Measurements from ENCODE around the gene NXT1. TPM values are rescaled to one million over a fixed set of nuclear protein-coding genes. Genes with fewer than 3 reads are reported as not detected.

The NXT1 gene
- total and polyA plus RNA-seq, 4 donors: 11.9 to 18.7 (median 14.0) TPM

- no peak overlapping the region for H3K27ac ChIP-seq (ENCODE audit: low read depth in 1 of 2, low read length in 2 of 2)
- H3K4me1 ChIP-seq (ENCODE audit: control insufficient read depth in 1 of 2, insufficient read depth in 2 of 2, low read length in 2 of 2): no peaks in the 10 kb centered on the region
- ATAC-seq (ENCODE audit: low FRiP score): no peak
- no peaks in the 10 kb centered on the region for H3K9me3 ChIP-seq (ENCODE audit: control insufficient read depth, low read length)
- no peaks in the 10 kb centered on the region for H3K27me3 ChIP-seq (ENCODE audit: control insufficient read depth in 1 of 2, insufficient read depth in 2 of 2, low read length in 1 of 2)
- no peaks in the 10 kb centered on the region for H3K36me3 ChIP-seq (ENCODE audit: control insufficient read depth in 1 of 2, insufficient read depth in 2 of 2, low read length in 1 of 2)
- no peak for DNase-seq
- intact Hi-C loops (cut with DNase I): no loop called here
- no peak overlapping the region for H3K4me3 ChIP-seq (ENCODE audit: low read length in 2 of 2)
- 62 to 68% methylated on average over 5 of the region's 5 CpGs for WGBS, 2 donors
These were observed 32.2 kb upstream of the NXT1 start for GRCh38 chr20:23318347-23318746.

GRCh38 chr20:23320317-23320716 is 30.3 kb upstream of the NXT1 start:
- intact Hi-C loops (cut with DNase I): no loop called here
- ATAC-seq (ENCODE audit: low FRiP score) (no peak), DNase-seq (no peak)
- H3K36me3 ChIP-seq (ENCODE audit: control insufficient read depth in 1 of 2, insufficient read depth in 2 of 2, low read length in 1 of 2): no peaks in the 10 kb centered on the region
- no peaks in the 10 kb centered on the region for H3K27me3 ChIP-seq (ENCODE audit: control insufficient read depth in 1 of 2, insufficient read depth in 2 of 2, low read length in 1 of 2)
- H3K4me1 ChIP-seq (ENCODE audit: control insufficient read depth in 1 of 2, insufficient read depth in 2 of 2, low read length in 2 of 2): no peaks in the 10 kb centered on the region
- 83 to 85% methylated on average over 8 of the region's 8 CpGs for WGBS, 2 donors
- H3K4me3 ChIP-seq (ENCODE audit: low read length in 2 of 2): no peak overlapping the region
- no peaks in the 10 kb centered on the region for H3K9me3 ChIP-seq (ENCODE audit: control insufficient read depth, low read length)
- H3K27ac ChIP-seq (ENCODE audit: low read depth in 1 of 2, low read length in 2 of 2): no peak overlapping the region

GRCh38 chr20:23325107-23325506 is 25.5 kb upstream of the NXT1 start:
- WGBS, 2 donors: 80% methylated on average over 3 of the region's 3 CpGs
- Histone ChIP-seq H3K36me3 (ENCODE audit: control insufficient read depth in 1 of 2, insufficient read depth in 2 of 2, low read length in 1 of 2) (no peaks in the 10 kb centered on the region), H3K27ac (ENCODE audit: low read depth in 1 of 2, low read length in 2 of 2) (no peak overlapping the region), H3K27me3 (ENCODE audit: control insufficient read depth in 1 of 2, insufficient read depth in 2 of 2, low read length in 1 of 2) (no peaks in the 10 kb centered on the region), H3K4me3 (ENCODE audit: low read length in 2 of 2) (no peak overlapping the region), H3K4me1 (ENCODE audit: control insufficient read depth in 1 of 2, insufficient read depth in 2 of 2, low read length in 2 of 2) (no peaks in the 10 kb centered on the region), H3K9me3 (ENCODE audit: control insufficient read depth, low read length) (no peaks in the 10 kb centered on the region)
- intact Hi-C loops (cut with DNase I): no loop called here
- no peak for DNase-seq
- no peak for ATAC-seq (ENCODE audit: low FRiP score)

- no peaks in the 10 kb centered on the region for H3K27me3 ChIP-seq (ENCODE audit: control insufficient read depth in 1 of 2, insufficient read depth in 2 of 2, low read length in 1 of 2)
- no peaks in the 10 kb centered on the region for H3K36me3 ChIP-seq (ENCODE audit: control insufficient read depth in 1 of 2, insufficient read depth in 2 of 2, low read length in 1 of 2)
- H3K27ac ChIP-seq (ENCODE audit: low read depth in 1 of 2, low read length in 2 of 2): no peak overlapping the region
- intact Hi-C loops (cut with DNase I): no loop called here
- H3K4me1 ChIP-seq (ENCODE audit: control insufficient read depth in 1 of 2, insufficient read depth in 2 of 2, low read length in 2 of 2): no peaks in the 10 kb centered on the region
- H3K4me3 ChIP-seq (ENCODE audit: low read length in 2 of 2): no peak overlapping the region
- 89 to 92% methylated on average over 8 of the region's 8 CpGs for WGBS, 2 donors
- DNase-seq (no peak), ATAC-seq (ENCODE audit: low FRiP score) (no peak)
- no peaks in the 10 kb centered on the region for H3K9me3 ChIP-seq (ENCODE audit: control insufficient read depth, low read length)
These were observed 23.8 kb upstream of the NXT1 start for GRCh38 chr20:23326774-23327173.

DNA sequence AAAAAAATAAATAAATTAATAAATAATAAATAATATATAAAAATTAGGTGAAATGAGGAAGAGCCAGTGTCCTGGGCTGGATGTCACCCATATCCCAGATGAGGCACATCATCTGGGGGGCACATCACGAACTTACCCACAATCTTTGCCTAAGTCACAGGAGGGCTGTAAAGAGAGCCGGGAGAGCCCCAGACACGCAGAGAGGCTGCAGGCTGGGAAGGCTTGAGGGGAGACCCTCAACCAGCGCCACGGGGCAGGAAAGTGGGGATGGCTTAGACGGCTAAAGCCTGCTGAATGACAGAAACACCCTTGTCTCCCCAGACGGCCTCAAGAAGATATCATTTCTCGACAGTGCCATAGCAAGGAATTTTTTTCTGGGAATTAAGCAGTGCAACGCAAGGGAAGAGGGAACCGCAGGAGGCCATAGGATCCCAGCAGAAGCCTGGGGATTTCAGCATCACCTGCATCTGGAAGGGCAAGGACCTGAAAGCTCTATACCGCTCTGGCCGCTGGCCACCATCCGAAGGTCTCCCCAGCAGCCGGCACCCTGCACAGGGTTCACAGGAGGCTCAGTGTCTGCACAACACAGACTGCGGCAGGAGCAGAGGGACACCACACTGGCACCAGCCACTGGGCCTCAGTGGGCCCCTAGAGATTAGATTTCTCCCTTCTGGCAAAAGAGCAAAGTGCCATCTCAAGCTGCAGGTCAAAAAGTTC is 22.8 kb upstream of the NXT1 start:
- H3K27ac ChIP-seq (ENCODE audit: low read depth in 1 of 2, low read length in 2 of 2): no peak overlapping the region
- H3K4me1 ChIP-seq (ENCODE audit: control insufficient read depth in 1 of 2, insufficient read depth in 2 of 2, low read length in 2 of 2): no peaks in the 10 kb centered on the region
- intact Hi-C loops (cut with DNase I): no loop called here
- DNase-seq (no peak), ATAC-seq (ENCODE audit: low FRiP score) (no peak)
- no peaks in the 10 kb centered on the region for H3K9me3 ChIP-seq (ENCODE audit: control insufficient read depth, low read length)
- no peak overlapping the region for H3K4me3 ChIP-seq (ENCODE audit: low read length in 2 of 2)
- 88 to 93% methylated on average over 15 of the region's 15 CpGs for WGBS, 2 donors
- no peaks in the 10 kb centered on the region for H3K27me3 ChIP-seq (ENCODE audit: control insufficient read depth in 1 of 2, insufficient read depth in 2 of 2, low read length in 1 of 2)
- H3K36me3 ChIP-seq (ENCODE audit: control insufficient read depth in 1 of 2, insufficient read depth in 2 of 2, low read length in 1 of 2): no peaks in the 10 kb centered on the region

DNA sequence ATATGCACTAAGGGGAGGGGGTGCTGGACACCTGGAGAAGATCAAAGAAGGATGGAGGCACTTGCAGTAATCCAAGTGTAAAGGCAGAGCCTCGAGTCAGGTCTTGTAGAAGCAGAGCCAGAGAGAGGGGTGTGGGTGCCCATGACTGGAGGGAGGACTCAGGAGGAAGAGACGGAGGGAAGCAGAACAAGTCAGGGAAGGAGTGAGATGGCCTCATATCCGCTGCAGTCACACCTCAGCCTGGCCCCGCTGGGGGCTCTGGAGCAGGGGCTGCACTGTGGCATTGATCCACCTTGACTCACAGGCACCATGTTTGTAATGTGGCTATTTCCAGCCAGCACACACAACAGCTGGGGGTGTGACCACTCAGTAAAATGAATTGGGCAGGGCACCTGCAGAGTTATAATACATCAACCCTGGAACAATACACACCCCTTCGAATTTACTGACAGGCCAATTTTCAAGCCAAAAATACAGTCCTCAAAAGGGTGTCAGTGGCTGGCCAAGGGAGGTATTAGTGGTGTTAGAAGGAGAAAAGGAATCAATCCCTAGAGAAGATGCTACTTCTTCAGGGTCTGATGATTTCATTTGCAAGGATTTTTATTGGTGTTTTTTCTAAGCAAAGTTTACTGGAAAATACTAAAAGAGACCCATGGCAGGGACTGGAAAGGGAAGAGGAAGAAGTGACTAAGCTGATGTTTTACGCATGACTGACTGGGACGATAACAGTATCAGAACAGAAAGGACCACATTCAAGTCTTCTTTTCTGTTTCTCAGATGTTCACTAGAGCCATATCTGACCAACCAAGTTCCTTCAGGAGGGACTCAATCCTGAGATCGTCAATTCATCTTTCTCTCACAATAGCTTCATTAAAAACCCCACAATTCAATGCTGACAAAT is 18.9 kb upstream of the NXT1 start:
- no peaks in the 10 kb centered on the region for H3K9me3 ChIP-seq (ENCODE audit: control insufficient read depth, low read length)
- DNase-seq: no peak
- H3K4me3 ChIP-seq (ENCODE audit: low read length in 2 of 2): no peak overlapping the region
- H3K27me3 ChIP-seq (ENCODE audit: control insufficient read depth in 1 of 2, insufficient read depth in 2 of 2, low read length in 1 of 2): no peaks in the 10 kb centered on the region
- WGBS, 2 donors: 77 to 79% methylated on average over 8 of the region's 8 CpGs
- intact Hi-C loops (cut with DNase I): loop anchor here in 1 of 2 donors (5.0 to 10.0 kb wide), 2 partner anchors 54 to 987 kb away; no protein-coding TSS in a partner anchor
- no peak for ATAC-seq (ENCODE audit: low FRiP score)
- no peaks in the 10 kb centered on the region for H3K36me3 ChIP-seq (ENCODE audit: control insufficient read depth in 1 of 2, insufficient read depth in 2 of 2, low read length in 1 of 2)
- H3K27ac ChIP-seq (ENCODE audit: low read depth in 1 of 2, low read length in 2 of 2): no peak overlapping the region
- no peaks in the 10 kb centered on the region for H3K4me1 ChIP-seq (ENCODE audit: control insufficient read depth in 1 of 2, insufficient read depth in 2 of 2, low read length in 2 of 2)

GRCh38 chr20:23332467-23332866 is 18.1 kb upstream of the NXT1 start:
- Histone ChIP-seq H3K27ac (ENCODE audit: low read depth in 1 of 2, low read length in 2 of 2) (no peak overlapping the region), H3K27me3 (ENCODE audit: control insufficient read depth in 1 of 2, insufficient read depth in 2 of 2, low read length in 1 of 2) (no peaks in the 10 kb centered on the region), H3K36me3 (ENCODE audit: control insufficient read depth in 1 of 2, insufficient read depth in 2 of 2, low read length in 1 of 2) (no peaks in the 10 kb centered on the region), H3K4me3 (ENCODE audit: low read length in 2 of 2) (no peak overlapping the region), H3K4me1 (ENCODE audit: control insufficient read depth in 1 of 2, insufficient read depth in 2 of 2, low read length in 2 of 2) (no peaks in the 10 kb centered on the region), H3K9me3 (ENCODE audit: control insufficient read depth, low read length) (no peaks in the 10 kb centered on the region)
- WGBS, 2 donors: 74 to 78% methylated on average over 2 of the region's 2 CpGs
- DNase-seq: no peak
- intact Hi-C loops (cut with DNase I): loop anchor here in 1 of 2 donors (5.0 to 10.0 kb wide), 2 partner anchors 55 to 988 kb away; no protein-coding TSS in a partner anchor
- no peak for ATAC-seq (ENCODE audit: low FRiP score)

GRCh38 chr20:23334111-23334510 is 16.5 kb upstream of the NXT1 start:
- intact Hi-C loops (cut with DNase I): loop anchor here in 1 of 2 donors (5.0 to 10.0 kb wide), 2 partner anchors 57 to 989 kb away; no protein-coding TSS in a partner anchor
- Histone ChIP-seq H3K4me1 (ENCODE audit: control insufficient read depth in 1 of 2, insufficient read depth in 2 of 2, low read length in 2 of 2) (no peaks in the 10 kb centered on the region), H3K27me3 (ENCODE audit: control insufficient read depth in 1 of 2, insufficient read depth in 2 of 2, low read length in 1 of 2) (no peaks in the 10 kb centered on the region), H3K4me3 (ENCODE audit: low read length in 2 of 2) (no peak overlapping the region), H3K36me3 (ENCODE audit: control insufficient read depth in 1 of 2, insufficient read depth in 2 of 2, low read length in 1 of 2) (no peaks in the 10 kb centered on the region), H3K9me3 (ENCODE audit: control insufficient read depth, low read length) (no peaks in the 10 kb centered on the region), H3K27ac (ENCODE audit: low read depth in 1 of 2, low read length in 2 of 2) (no peak overlapping the region)
- 75 to 77% methylated on average over 3 of the region's 3 CpGs for WGBS, 2 donors
- DNase-seq: no peak
- no peak for ATAC-seq (ENCODE audit: low FRiP score)

Data from aorta (tissue), 5 donors.